H9 (cell line): Measurements from ENCODE around the gene FNDC7. TPM values are rescaled to one million over a fixed set of nuclear protein-coding genes. Genes with fewer than 3 reads are reported as not detected.

ENCODE experiments used
- DNase-seq: peaks from one replicate; pipeline ENCODE4 v3.0.0-alpha.2; 2017
- H2AFZ ChIP-seq: one replicate; pipeline ENCODE4 v1.6.1; 2013; ENCODE audit warnings: mild to moderate bottlenecking, low read length, control low read depth, moderate library complexity
- H2AK5ac ChIP-seq: 2 replicates; pipeline ENCODE4 v1.6.1; 2013; ENCODE audit warnings: low read length, control low read depth, mixed read lengths; ENCODE audit not compliant: insufficient read length
- H2BK120ac ChIP-seq: one replicate; pipeline ENCODE4 v1.6.1; 2013; ENCODE audit warnings: low read depth, mild to moderate bottlenecking, low read length, control low read depth, inconsistent platforms; ENCODE audit not compliant: poor library complexity, severe bottlenecking
- H2BK12ac ChIP-seq: 2 replicates; pipeline ENCODE4 v1.6.1; 2013; ENCODE audit warnings: low read length, control low read depth, mixed read lengths, low read depth; ENCODE audit not compliant: insufficient read length
- H2BK15ac ChIP-seq: 2 replicates; pipeline ENCODE4 v1.6.1; 2013; ENCODE audit warnings: low read depth, low read length, control low read depth
- H2BK20ac ChIP-seq: one replicate; pipeline ENCODE4 v1.6.1; 2013; ENCODE audit warnings: low read depth, mild to moderate bottlenecking, low read length, control low read depth, inconsistent platforms; ENCODE audit not compliant: poor library complexity, severe bottlenecking
- H2BK5ac ChIP-seq: 2 replicates; pipeline ENCODE4 v1.6.1; 2013; ENCODE audit warnings: low read length, control low read depth, mixed read lengths; ENCODE audit not compliant: insufficient read length
- H3K14ac ChIP-seq: 2 replicates; pipeline ENCODE4 v1.6.1; 2013; ENCODE audit warnings: low read length, control low read depth; ENCODE audit not compliant: insufficient read depth
- H3K18ac ChIP-seq: 2 replicates; pipeline ENCODE4 v1.6.1; 2013; ENCODE audit warnings: low read depth, mild to moderate bottlenecking, mixed read lengths, low read length, control low read depth; ENCODE audit not compliant: insufficient read length
- H3K23ac ChIP-seq: 2 replicates; pipeline ENCODE4 v1.6.1; 2013; ENCODE audit warnings: low read length, control low read depth, mixed read lengths, low read depth; ENCODE audit not compliant: insufficient read length
- H3K23me2 ChIP-seq: 2 replicates; pipeline ENCODE4 v1.6.1; 2013; ENCODE audit warnings: low read depth, mild to moderate bottlenecking, mixed read lengths, low read length, control low read depth; ENCODE audit not compliant: insufficient read length, poor library complexity, severe bottlenecking
- H3K27ac ChIP-seq: 2 replicates; pipeline ENCODE4 v1.5.1; 2013; ENCODE audit warnings: low read length, control low read depth, mixed read lengths, low read depth; ENCODE audit not compliant: insufficient read length
- H3K27me3 ChIP-seq: 2 replicates; pipeline ENCODE4 v1.6.1; 2013; ENCODE audit warnings: low read length, control low read depth, inconsistent platforms; ENCODE audit not compliant: insufficient read depth
- H3K4ac ChIP-seq: 2 replicates; pipeline ENCODE4 v1.6.1; 2013; ENCODE audit warnings: low read depth, mild to moderate bottlenecking, control low read depth, inconsistent platforms, low read length, moderate library complexity
- H3K4me1 ChIP-seq: 2 replicates; pipeline ENCODE4 v1.6.1; 2013; ENCODE audit warnings: low read length, control low read depth, inconsistent platforms; ENCODE audit not compliant: insufficient read depth
- H3K4me2 ChIP-seq: 2 replicates; pipeline ENCODE4 v1.6.1; 2013; ENCODE audit warnings: low read length, control low read depth, mixed read lengths; ENCODE audit not compliant: insufficient read length, insufficient read depth
- H3K56ac ChIP-seq: 2 replicates; pipeline ENCODE4 v1.6.1; 2013; ENCODE audit warnings: low read depth, mild to moderate bottlenecking, mixed read lengths, low read length, control low read depth; ENCODE audit not compliant: insufficient read length
- H3K79me1 ChIP-seq: 2 replicates; pipeline ENCODE4 v1.6.1; 2013; ENCODE audit warnings: low read depth, mild to moderate bottlenecking, moderate library complexity, low read length, control low read depth, inconsistent platforms; ENCODE audit not compliant: insufficient read depth, poor library complexity, severe bottlenecking
- H3K79me2 ChIP-seq: 2 replicates; pipeline ENCODE4 v1.6.1; 2013; ENCODE audit warnings: low read length, control low read depth, inconsistent platforms; ENCODE audit not compliant: insufficient read depth
- H3K9ac ChIP-seq: 2 replicates; pipeline ENCODE4 v1.6.1; 2013; ENCODE audit warnings: low read length, control low read depth, mixed read lengths; ENCODE audit not compliant: insufficient read length; ENCODE audit errors: extremely low read depth
- H3K9me3 ChIP-seq: one replicate; pipeline ENCODE4 v1.6.1; 2013; ENCODE audit warnings: low read depth, low read length, inconsistent platforms; ENCODE audit not compliant: control insufficient read depth
- H3T11ph ChIP-seq: one replicate; pipeline ENCODE4 v1.6.1; 2013; ENCODE audit warnings: mild to moderate bottlenecking, low read length, control low read depth, inconsistent platforms
- H4K20me1 ChIP-seq: one replicate; pipeline ENCODE4 v1.6.1; 2013; ENCODE audit not compliant: control insufficient read depth, insufficient read length, insufficient read depth
- H4K5ac ChIP-seq: 2 replicates; pipeline ENCODE4 v1.6.1; 2013; ENCODE audit warnings: low read depth, mild to moderate bottlenecking, mixed read lengths, low read length, control low read depth; ENCODE audit not compliant: insufficient read length
- H4K8ac ChIP-seq: replicated peaks from 2 replicates; pipeline ENCODE4 v1.6.1; 2013; ENCODE audit warnings: low read length, control low read depth, mixed read lengths, low read depth; ENCODE audit not compliant: insufficient read length
- H4K91ac ChIP-seq: 2 replicates; pipeline ENCODE4 v1.6.1; 2013; ENCODE audit warnings: low read depth, mild to moderate bottlenecking, moderate library complexity, mixed read lengths, low read length, control low read depth; ENCODE audit not compliant: insufficient read length
- H3K27ac Mint-ChIP-seq, 3 experiments: 2 replicates in 2 of 3; 3 replicates in 1 of 3; pipeline ENCODE4 v1.8.0; 2020 to 2021; ENCODE audit warnings: mixed read lengths in 3 of 3, mild to moderate bottlenecking in 1 of 3, moderate library complexity in 1 of 3
- H3K27me3 Mint-ChIP-seq: 2 replicates; pipeline ENCODE4 v1.8.0; 2021; ENCODE audit warnings: low read depth, mild to moderate bottlenecking, moderate library complexity, mixed read lengths
- H3K36me3 Mint-ChIP-seq, 3 experiments: 2 replicates in 2 of 3; 3 replicates in 1 of 3; pipeline ENCODE4 v1.8.0; 2020 to 2021; ENCODE audit warnings: low read depth in 3 of 3, mixed read lengths in 3 of 3; ENCODE audit not compliant: insufficient read depth in 1 of 3
- H3K4me1 Mint-ChIP-seq, 2 experiments: 2 replicates each; pipeline ENCODE4 v1.8.0; 2020; ENCODE audit warnings: mixed read lengths in 2 of 2
- H3K4me3 Mint-ChIP-seq, 2 experiments: 2 replicates in 1 of 2; 3 replicates in 1 of 2; pipeline ENCODE4 v1.8.0; 2020 to 2021; ENCODE audit warnings: mild to moderate bottlenecking in 2 of 2, mixed read lengths in 2 of 2, moderate library complexity in 1 of 2
- H3K9me3 Mint-ChIP-seq, 2 experiments: 2 replicates in 1 of 2; 3 replicates in 1 of 2; pipeline ENCODE4 v1.8.0; 2020; ENCODE audit warnings: mild to moderate bottlenecking in 2 of 2, mixed read lengths in 2 of 2, moderate library complexity in 1 of 2
- CTCF ChIP-seq: fragments of 200-600 bp; sonication (generic); conservative IDR thresholded peaks from 3 replicates; pipeline ENCODE4 v1.8.0; 2021; ENCODE audit warnings: antibody characterized with exemption, mild to moderate bottlenecking
- WGBS: extraction: QIAGEN DNeasy Blood & Tissue Kit; methylation state at CpG from one replicate; pipeline ENCODE4 v1.1.7; 2013; ENCODE audit warnings: missing lambda C conversion rate, low lambda C conversion rate, mixed read lengths; ENCODE audit not compliant: insufficient read length; ENCODE audit errors: extremely low coverage; 5-methylcytosine and 5-hydroxymethylcytosine counted together
- total RNA-seq: library from RNA; stranded (reverse); gene quantifications from 2 replicates; pipeline ENCODE4 v1.2.1, GENCODE V29; 2021

The FNDC7 gene
- total RNA-seq, 1 experiment from 2014 or later = 0.13 TPM

- no peak overlapping the region for H2BK120ac ChIP-seq
- H3K9ac ChIP-seq = no peak overlapping the region
- no peaks in the 10 kb centered on the region for H3K79me2 ChIP-seq
- H4K8ac ChIP-seq = no peak overlapping the region
- no peak overlapping the region for H3K27ac Mint-ChIP-seq
- no peak overlapping the region for H4K91ac ChIP-seq
- no peak overlapping the region for H3K14ac ChIP-seq
- no peaks in the 10 kb centered on the region for H3K4me1 Mint-ChIP-seq
- no peaks in the 10 kb centered on the region for H4K20me1 ChIP-seq
- no peaks in the 10 kb centered on the region for H3K79me1 ChIP-seq
- no peak overlapping the region for H3K4me3 Mint-ChIP-seq
- WGBS = no CpG with 5 or more reads among the region's 1 CpG
- no peaks in the 10 kb centered on the region for H3K27me3 ChIP-seq
- no peaks in the 10 kb centered on the region for H3K9me3 Mint-ChIP-seq
- H3K23ac ChIP-seq = no peak overlapping the region
- H2BK5ac ChIP-seq = no peak overlapping the region
- no peak overlapping the region for H2BK15ac ChIP-seq
- H2BK12ac ChIP-seq = no peak overlapping the region
- H3K4me1 ChIP-seq = no peaks in the 10 kb centered on the region
- no peaks in the 10 kb centered on the region for H3K9me3 ChIP-seq
- H3K27ac ChIP-seq = no peak overlapping the region
- no peaks in the 10 kb centered on the region for H3K23me2 ChIP-seq
- H3T11ph ChIP-seq = no peak overlapping the region
- DNase-seq = no peak
- no peak overlapping the region for H3K18ac ChIP-seq
- H3K27me3 Mint-ChIP-seq = peaks cover 5% of the 10 kb centered on the region
- no peaks in the 10 kb centered on the region for H3K36me3 Mint-ChIP-seq
- H3K4ac ChIP-seq = no peak overlapping the region
- no peak overlapping the region for H2AFZ ChIP-seq
- no peak overlapping the region for H3K4me2 ChIP-seq
- TF ChIP-seq CTCF = no peak
- H4K5ac ChIP-seq = no peak overlapping the region
- no peak overlapping the region for H2AK5ac ChIP-seq
- H3K56ac ChIP-seq = no peak overlapping the region
- no peak overlapping the region for H2BK20ac ChIP-seq
Observed at GRCh38 chr1:108734171-108734865, 21.6 kb downstream of the FNDC7 start.
